Breast epithelium (tissue), 3 donors: ENCODE results near the gene ZPBP.

Source experiments
- CTCF ChIP-seq, 3 donors: fragments of 450-650 bp; IDR thresholded peaks; one replicate each; pipeline ENCODE4 v1.5.1; 2016 to 2017; ENCODE audit warnings: antibody characterized with exemption in 3 of 3, mild to moderate bottlenecking in 3 of 3, moderate library complexity in 3 of 3
- POLR2AphosphoS5 ChIP-seq, 3 donors: sonication (generic); formaldehyde crosslinking; IDR thresholded peaks; one replicate each; pipeline ENCODE4 v1.6.1; 2017; ENCODE audit warnings: antibody characterized with exemption in 3 of 3

DNA sequence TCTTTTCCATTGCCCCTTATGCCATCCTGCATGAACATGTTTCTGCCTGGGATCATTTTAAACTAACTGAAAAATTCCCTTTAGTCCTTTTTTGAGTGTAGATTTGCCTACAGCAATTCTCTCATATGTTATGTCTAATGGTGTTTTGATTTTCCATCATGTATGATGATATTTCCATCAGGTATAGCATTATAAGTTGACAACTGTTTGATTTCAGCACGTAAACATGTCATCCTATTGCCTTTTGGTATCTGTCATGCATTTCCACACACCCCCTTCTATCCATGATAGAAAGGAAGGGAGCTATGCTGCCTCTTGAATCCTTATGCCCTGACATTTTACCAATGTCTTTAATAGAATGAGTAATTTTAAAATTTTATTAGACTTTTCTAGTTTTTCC is 116.8 kb downstream of the ZPBP start:
- no peak for TF ChIP-seq CTCF (IDR thresholded peaks at IDR 0.05)
- no peak for TF ChIP-seq POLR2AphosphoS5 (IDR thresholded peaks at IDR 0.05)
